Activated naive CD8-positive, alpha-beta T cell treated with anti-CD3 and anti-CD28 coated beads, Interleukin-2, amount 50 U/mL, for 24 hours (primary cell): ENCODE data around the gene PRSS16.

Source experiments
- ATAC-seq: fragments of 150-1000 bp; cut with Tn5 transposase; one replicate; pipeline ENCODE4 v1.10.0; 2021
- DNase-seq: peaks from one replicate; pipeline ENCODE4 v3.0.0; 2021
- H3K27ac Mint-ChIP-seq: one replicate; pipeline ENCODE4 v1.8.0; 2021; ENCODE audit warnings: mild to moderate bottlenecking, mixed read lengths
- H3K27me3 Mint-ChIP-seq: one replicate; pipeline ENCODE4 v1.8.0; 2021; ENCODE audit warnings: mixed read lengths
- H3K36me3 Mint-ChIP-seq: one replicate; pipeline ENCODE4 v1.8.0; 2021; ENCODE audit warnings: low read depth, mixed read lengths
- H3K4me1 Mint-ChIP-seq: one replicate; pipeline ENCODE4 v1.8.0; 2021; ENCODE audit warnings: mixed read lengths
- H3K4me3 Mint-ChIP-seq: one replicate; pipeline ENCODE4 v1.8.0; 2021; ENCODE audit warnings: mild to moderate bottlenecking, moderate library complexity, mixed read lengths
- H3K9me3 Mint-ChIP-seq: one replicate; pipeline ENCODE4 v1.8.0; 2021; ENCODE audit warnings: mixed read lengths

PRSS16 gene

GRCh38 chr6:27286141-27286540 is 38.6 kb downstream of the PRSS16 start:
- Mint-ChIP-seq H3K4me1 (peaks cover 3% of the 10 kb centered on the region), H3K27me3 (peaks cover 94% of the 10 kb centered on the region), H3K36me3 (peaks cover 34% of the 10 kb centered on the region), H3K4me3 (no peak overlapping the region), H3K9me3 (peaks cover 66% of the 10 kb centered on the region), H3K27ac (no peak overlapping the region)
- no peak for DNase-seq
- ATAC-seq, result no peak

GRCh38 chr6:27287751-27288135 is 40.2 kb downstream of the PRSS16 start:
- peaks cover 3% of the 10 kb centered on the region for H3K4me1 Mint-ChIP-seq
- H3K27ac Mint-ChIP-seq, result no peak overlapping the region
- H3K36me3 Mint-ChIP-seq, result peaks cover 35% of the 10 kb centered on the region
- H3K9me3 Mint-ChIP-seq, result peaks cover 68% of the 10 kb centered on the region
- H3K4me3 Mint-ChIP-seq, result no peak overlapping the region
- peaks cover 96% of the 10 kb centered on the region for H3K27me3 Mint-ChIP-seq
- ATAC-seq (no peak), DNase-seq (no peak)

GRCh38 chr6:27288136-27289044 is 40.9 kb downstream of the PRSS16 start:
- Mint-ChIP-seq H3K9me3 (peaks cover 62% of the 10 kb centered on the region), H3K4me3 (no peak overlapping the region), H3K27me3 (peaks cover 94% of the 10 kb centered on the region), H3K36me3 (peaks cover 30% of the 10 kb centered on the region), H3K4me1 (peaks cover 3% of the 10 kb centered on the region), H3K27ac (no peak overlapping the region)
- no peak for ATAC-seq
- DNase-seq, result no peak

- H3K27ac Mint-ChIP-seq, result peak overlapping the region; percentile 59
- peaks cover 60% of the 10 kb centered on the region for H3K9me3 Mint-ChIP-seq
- H3K36me3 Mint-ChIP-seq, result peaks cover 21% of the 10 kb centered on the region
- H3K4me3 Mint-ChIP-seq, result no peak overlapping the region
- ATAC-seq (peak; percentile 65), DNase-seq (no peak)
- peaks cover 93% of the 10 kb centered on the region for H3K27me3 Mint-ChIP-seq
- peaks cover 6% of the 10 kb centered on the region for H3K4me1 Mint-ChIP-seq
Observed at GRCh38 chr6:27290065-27290849, 42.8 kb downstream of the PRSS16 start.

GRCh38 chr6:27290850-27291208 is 43.3 kb downstream of the PRSS16 start:
- Mint-ChIP-seq H3K27me3 (peaks cover 94% of the 10 kb centered on the region), H3K9me3 (peaks cover 65% of the 10 kb centered on the region), H3K27ac (peak overlapping the region; percentile 59), H3K36me3 (peaks cover 26% of the 10 kb centered on the region), H3K4me1 (peaks cover 9% of the 10 kb centered on the region), H3K4me3 (no peak overlapping the region)
- ATAC-seq, result no peak
- DNase-seq, result no peak

GRCh38 chr6:27293436-27294098 is 46.1 kb downstream of the PRSS16 start:
- peaks cover 67% of the 10 kb centered on the region for H3K9me3 Mint-ChIP-seq
- H3K4me3 Mint-ChIP-seq, result no peak overlapping the region
- peaks cover 9% of the 10 kb centered on the region for H3K4me1 Mint-ChIP-seq
- H3K27ac Mint-ChIP-seq, result peak overlapping the region; percentile 33
- H3K27me3 Mint-ChIP-seq, result peaks cover 92% of the 10 kb centered on the region
- peaks cover 25% of the 10 kb centered on the region for H3K36me3 Mint-ChIP-seq
- ATAC-seq, result no peak
- DNase-seq, result no peak

- peaks cover 89% of the 10 kb centered on the region for H3K27me3 Mint-ChIP-seq
- ATAC-seq, result no peak
- peaks cover 22% of the 10 kb centered on the region for H3K36me3 Mint-ChIP-seq
- H3K9me3 Mint-ChIP-seq, result peaks cover 63% of the 10 kb centered on the region
- DNase-seq, result no peak
- peaks cover 9% of the 10 kb centered on the region for H3K4me1 Mint-ChIP-seq
- no peak overlapping the region for H3K27ac Mint-ChIP-seq
- H3K4me3 Mint-ChIP-seq, result no peak overlapping the region
Observed at GRCh38 chr6:27294409-27294808, 46.9 kb downstream of the PRSS16 start.

- Mint-ChIP-seq H3K27me3 (peaks cover 89% of the 10 kb centered on the region), H3K4me1 (peaks cover 9% of the 10 kb centered on the region), H3K27ac (peak overlapping the region; percentile 41), H3K4me3 (peak overlapping the region; percentile 22), H3K36me3 (peaks cover 19% of the 10 kb centered on the region), H3K9me3 (peaks cover 57% of the 10 kb centered on the region)
- ATAC-seq, result peak; percentile 39
- DNase-seq, result no peak
Observed at GRCh38 chr6:27295301-27296079, 48.0 kb downstream of the PRSS16 start.

- Mint-ChIP-seq H3K27me3 (peaks cover 88% of the 10 kb centered on the region), H3K9me3 (peaks cover 50% of the 10 kb centered on the region), H3K4me3 (peak overlapping the region; percentile 17), H3K36me3 (peaks cover 17% of the 10 kb centered on the region), H3K4me1 (peaks cover 9% of the 10 kb centered on the region), H3K27ac (peak overlapping the region; percentile 42)
- ATAC-seq (no peak), DNase-seq (no peak)
Observed at GRCh38 chr6:27296106-27296783, 48.7 kb downstream of the PRSS16 start.

GRCh38 chr6:27297484-27297856 is 50.0 kb downstream of the PRSS16 start:
- peak overlapping the region; percentile 69 for H3K27ac Mint-ChIP-seq
- H3K9me3 Mint-ChIP-seq, result peaks cover 43% of the 10 kb centered on the region
- peak overlapping the region; percentile 37 for H3K4me3 Mint-ChIP-seq
- H3K4me1 Mint-ChIP-seq, result peaks cover 9% of the 10 kb centered on the region
- peaks cover 13% of the 10 kb centered on the region for H3K36me3 Mint-ChIP-seq
- peaks cover 85% of the 10 kb centered on the region for H3K27me3 Mint-ChIP-seq
- DNase-seq (no peak), ATAC-seq (no peak)

GRCh38 chr6:27297857-27298730 is 50.6 kb downstream of the PRSS16 start:
- DNase-seq, result peak; percentile 41
- Mint-ChIP-seq H3K27ac (peak overlapping the region; percentile 69), H3K4me3 (peak overlapping the region; percentile 37), H3K36me3 (peaks cover 16% of the 10 kb centered on the region), H3K9me3 (peaks cover 47% of the 10 kb centered on the region), H3K4me1 (peaks cover 9% of the 10 kb centered on the region), H3K27me3 (peaks cover 87% of the 10 kb centered on the region)
- ATAC-seq, result peak; percentile 76

- peaks cover 16% of the 10 kb centered on the region for H3K9me3 Mint-ChIP-seq
- peaks cover 80% of the 10 kb centered on the region for H3K27me3 Mint-ChIP-seq
- ATAC-seq, result peak; percentile 69
Observed at GRCh38 chr6:27303613-27304272, 56.2 kb downstream of the PRSS16 start.

More at GRCh38 chr6:27303613-27304272, 56.2 kb downstream of the PRSS16 start:
- peaks cover 5% of the 10 kb centered on the region for H3K36me3 Mint-ChIP-seq
- no peak for DNase-seq
- H3K27ac Mint-ChIP-seq, result peak overlapping the region; percentile 69
- no peak overlapping the region for H3K4me3 Mint-ChIP-seq
- H3K4me1 Mint-ChIP-seq, result no peaks in the 10 kb centered on the region
